ENCODE measurements around the gene CCDC136.

Gene CCDC136

GRCh38 chr7:128791121-128791971 is at the start of gene CCDC136:
TSS of gene CCDC136 (plus strand) at chr7:128791968. CDS start at chr7:128792412, 444 bp downstream.
- TF ChIP-seq EP300 (IDR thresholded peaks at IDR 0.05; ENCODE audit: borderline replicate concordance) (no peak), ZBTB7A (IDR thresholded peaks at IDR 0.05; ENCODE audit: low read depth) (peak; percentile 1; the same call in 1 of the 2 replicates)

GRCh38 chr7:128742206-128742605 is 49.6 kb upstream of the CCDC136 start:
- no peak for TF ChIP-seq ZBTB7A (IDR thresholded peaks at IDR 0.05; ENCODE audit: low read depth)
- TF ChIP-seq CREB1 (IDR thresholded peaks at IDR 0.05; ENCODE audit: low read depth): no peak
- no peak for TF ChIP-seq FOXM1 (IDR thresholded peaks at IDR 0.05; ENCODE audit: borderline replicate concordance, low read depth)
- no peak for TF ChIP-seq EP300 (IDR thresholded peaks at IDR 0.05; ENCODE audit: borderline replicate concordance)
- no peak for TF ChIP-seq TCF12 (IDR thresholded peaks at IDR 0.05; ENCODE audit: low read depth)
- TF ChIP-seq YY1 (IDR thresholded peaks at IDR 0.05; ENCODE audit: low read depth): no peak
- no peak for TF ChIP-seq CEBPB (IDR thresholded peaks at IDR 0.05)
- no peak for TF ChIP-seq EGR1 (IDR thresholded peaks at IDR 0.05)
- no peak for TF ChIP-seq RAD21 (IDR thresholded peaks at IDR 0.05; ENCODE audit: low read depth)
- TF ChIP-seq TEAD4 (IDR thresholded peaks at IDR 0.05): no peak
- TF ChIP-seq USF1 (IDR thresholded peaks at IDR 0.05): no peak
- TF ChIP-seq TAF1 (IDR thresholded peaks at IDR 0.05; ENCODE audit: low read depth): no peak
- TF ChIP-seq REST (IDR thresholded peaks at IDR 0.05; ENCODE audit: low read depth): no peak
- no peak for TF ChIP-seq MAX (IDR thresholded peaks at IDR 0.05)
- TF ChIP-seq NFIC (IDR thresholded peaks at IDR 0.05): no peak

- no peak for TF ChIP-seq USF1 (IDR thresholded peaks at IDR 0.05)
- no peak for TF ChIP-seq REST (IDR thresholded peaks at IDR 0.05; ENCODE audit: low read depth)
- TF ChIP-seq RAD21 (IDR thresholded peaks at IDR 0.05; ENCODE audit: low read depth): no peak
- TF ChIP-seq YY1 (IDR thresholded peaks at IDR 0.05; ENCODE audit: low read depth): no peak
- no peak for TF ChIP-seq EP300 (IDR thresholded peaks at IDR 0.05; ENCODE audit: borderline replicate concordance)
- TF ChIP-seq TAF1 (IDR thresholded peaks at IDR 0.05; ENCODE audit: low read depth): no peak
- no peak for TF ChIP-seq NFIC (IDR thresholded peaks at IDR 0.05)
- TF ChIP-seq MAX (IDR thresholded peaks at IDR 0.05): no peak
- TF ChIP-seq ZBTB7A (IDR thresholded peaks at IDR 0.05; ENCODE audit: low read depth): no peak
- TF ChIP-seq CEBPB (IDR thresholded peaks at IDR 0.05): no peak
- TF ChIP-seq CREB1 (IDR thresholded peaks at IDR 0.05; ENCODE audit: low read depth): no peak
- TF ChIP-seq FOXM1 (IDR thresholded peaks at IDR 0.05; ENCODE audit: borderline replicate concordance, low read depth): no peak
These were observed 48.5 kb upstream of the CCDC136 start for GRCh38 chr7:128743112-128743772.

- no peak for TF ChIP-seq ZBTB7A (IDR thresholded peaks at IDR 0.05; ENCODE audit: low read depth)
- no peak for TF ChIP-seq TEAD4 (IDR thresholded peaks at IDR 0.05)
- TF ChIP-seq USF1 (IDR thresholded peaks at IDR 0.05): no peak
- no peak for TF ChIP-seq CEBPB (IDR thresholded peaks at IDR 0.05)
- TF ChIP-seq RAD21 (IDR thresholded peaks at IDR 0.05; ENCODE audit: low read depth): no peak
- no peak for TF ChIP-seq EP300 (IDR thresholded peaks at IDR 0.05; ENCODE audit: borderline replicate concordance)
- TF ChIP-seq CREB1 (IDR thresholded peaks at IDR 0.05; ENCODE audit: low read depth): no peak
- no peak for TF ChIP-seq NFIC (IDR thresholded peaks at IDR 0.05)
- TF ChIP-seq REST (IDR thresholded peaks at IDR 0.05; ENCODE audit: low read depth): no peak
- no peak for TF ChIP-seq EGR1 (IDR thresholded peaks at IDR 0.05)
- no peak for TF ChIP-seq YY1 (IDR thresholded peaks at IDR 0.05; ENCODE audit: low read depth)
- TF ChIP-seq FOXM1 (IDR thresholded peaks at IDR 0.05; ENCODE audit: borderline replicate concordance, low read depth): no peak
- no peak for TF ChIP-seq TCF12 (IDR thresholded peaks at IDR 0.05; ENCODE audit: low read depth)
- TF ChIP-seq TAF1 (IDR thresholded peaks at IDR 0.05; ENCODE audit: low read depth): no peak
- no peak for TF ChIP-seq MAX (IDR thresholded peaks at IDR 0.05)
These were observed 47.3 kb upstream of the CCDC136 start for GRCh38 chr7:128744366-128744905.
